Transverse colon (tissue), 4 donors: ENCODE results near the gene RAB25. TPM values are rescaled to one million over a fixed set of nuclear protein-coding genes. Genes with fewer than 3 reads are reported as not detected.

Source experiments
- DNase-seq: peaks from one replicate; pipeline ENCODE4 v3.0.0-alpha.2; 2019
- H3K27ac ChIP-seq, 4 donors: fragments of 200-600 bp; sonication (generic); 2 replicates each; pipeline ENCODE4 v1.5.1; 2016 to 2018; ENCODE audit warnings: inconsistent platforms in 4 of 4
- H3K27me3 ChIP-seq: fragments of 200-600 bp; sonication (generic); 2 replicates; pipeline ENCODE4 v1.5.1; 2017; ENCODE audit warnings: inconsistent platforms
- H3K36me3 ChIP-seq, 4 donors: fragments of 200-600 bp; sonication (generic); 2 replicates each; pipeline ENCODE4 v1.5.1; 2017 to 2019; ENCODE audit warnings: inconsistent platforms in 4 of 4
- H3K4me1 ChIP-seq, 4 donors: fragments of 200-600 bp; sonication (generic); 2 replicates each; pipeline ENCODE4 v1.5.1; 2017 to 2020; ENCODE audit warnings: inconsistent platforms in 4 of 4
- H3K4me3 ChIP-seq, 4 donors: fragments of 200-600 bp; sonication (generic); 1 replicate in 1 of 4; 2 replicates in 3 of 4; pipeline versions ENCODE4 v1.5.1 to v1.6.1; 2017 to 2019; ENCODE audit warnings: inconsistent platforms in 4 of 4
- H3K9me3 ChIP-seq, 2 donors: fragments of 200-600 bp; sonication (generic); 2 replicates each; pipeline ENCODE4 v1.5.1; 2017 to 2019; ENCODE audit warnings: inconsistent platforms in 2 of 2
- CTCF ChIP-seq, 5 experiments: fragments of 200-600 bp in 3 of 5; fragments of 450-650 bp in 2 of 5; sonication (generic) in 3 of 5; IDR thresholded peaks; 1 replicate in 2 of 5; 2 replicates in 3 of 5; pipeline ENCODE4 v1.5.1; 2016 to 2017; ENCODE audit warnings: antibody characterized with exemption in 5 of 5, inconsistent platforms in 3 of 5, mild to moderate bottlenecking in 2 of 5, moderate library complexity in 1 of 5
- EP300 ChIP-seq: sonication (generic); formaldehyde crosslinking; IDR thresholded peaks from one replicate; pipeline ENCODE4 v1.6.1; 2017; ENCODE audit warnings: antibody characterized with exemption, low read depth
- POLR2A ChIP-seq: fragments of 450-650 bp; IDR thresholded peaks from one replicate; pipeline ENCODE4 v1.6.1; 2016; ENCODE audit warnings: antibody characterized with exemption, mild to moderate bottlenecking, moderate library complexity
- POLR2AphosphoS5 ChIP-seq, 3 donors: sonication (generic); formaldehyde crosslinking; IDR thresholded peaks; one replicate each; pipeline ENCODE4 v1.6.1; 2016; ENCODE audit warnings: antibody characterized with exemption in 3 of 3
- WGBS, 2 donors: methylation state at CpG; one replicate each; pipeline ENCODE4 v1.1.5; 2018; ENCODE audit warnings: low coverage in 1 of 2; 5-methylcytosine and 5-hydroxymethylcytosine counted together
- in situ Hi-C, 4 donors: fragments of 200-750 bp; cut with MboI; loops; one replicate each; pipeline versions ENCODE4 v1.15.0 to v1.15.1; 2017; ENCODE audit warnings: low sequenced_read_pairs in 3 of 4, low pct_ligation_motif_present in 1 of 4, low pct_unique_long_range_greater_than_20kb in 1 of 4
- intact Hi-C: fragments of 100-400 bp; cut with DNase I; formaldehyde crosslinking; loops from one replicate; pipeline ENCODE4 v1.15.1; 2023; ENCODE audit warnings: low total_unique reads
- total RNA-seq, 4 donors: library from RNA; depleted of rRNA; stranded (reverse); fragments of >200 nt; gene quantifications; one replicate each; pipeline ENCODE4 v1.1.0, GENCODE V29; 2016

The RAB25 gene
- total RNA-seq, 4 donors from 2014 or later, result 140 to 213 (median 174) TPM

- Histone ChIP-seq H3K27me3 (no peaks in the 10 kb centered on the region), H3K27ac (peak overlapping the region; percentile 96 to 100 (median 98)), H3K9me3 (no peaks in the 10 kb centered on the region), H3K4me3 (no peak overlapping the region), H3K4me1 (peaks cover 0 to 44% (median 37%) of the 10 kb centered on the region in 4 donors), H3K36me3 (no peaks in the 10 kb centered on the region)
- 61 to 72% methylated on average over 2 to 4 of the region's 4 CpGs for WGBS, 2 donors
- in situ Hi-C loops (no loop called here), intact Hi-C loops (no loop called here)
- TF ChIP-seq POLR2AphosphoS5 (IDR thresholded peaks at IDR 0.05) (no peak), EP300 (no peak), POLR2A (no peak), CTCF (IDR thresholded peaks at IDR 0.05) (no peak)
- no peak for DNase-seq
Observed at GRCh38 chr1:156113282-156113950, 52.5 kb downstream of the RAB25 start.

GRCh38 chr1:156114101-156114918 is 53.4 kb downstream of the RAB25 start, which contains the start of gene LMNA:
Gene LMNA, plus strand, starts transcription at chr1:156114711. Its CDS starts 208 bp downstream, at chr1:156114919.
- Histone ChIP-seq H3K36me3 (no peaks in the 10 kb centered on the region), H3K9me3 (no peaks in the 10 kb centered on the region), H3K27me3 (no peaks in the 10 kb centered on the region), H3K4me1 (peaks cover 5 to 53% (median 46%) of the 10 kb centered on the region in 4 donors), H3K27ac (peak within 1 kb of the TSS; percentile 96 to 100 (median 98)), H3K4me3 (peak within 1 kb of the TSS; percentile 76 to 99 (median 84))
- in situ Hi-C loops (no loop called here), intact Hi-C loops (no loop called here)
- 2% methylated on average over 22 of the region's 37 CpGs; no CpG with 5 or more reads in 1 of the 2 donors for WGBS, 2 donors
- DNase-seq, result peak; percentile 94
- TF ChIP-seq POLR2A (peak; percentile 99), POLR2AphosphoS5 (IDR thresholded peaks at IDR 0.05) (peak; percentile 99 to 100 (median 99)), CTCF (IDR thresholded peaks at IDR 0.05) (no peak), EP300 (no peak)

GRCh38 chr1:156114919-156115513 is 54.1 kb downstream of the RAB25 start:
- 0% methylated on average over 47 of the region's 49 CpGs; no CpG with 5 or more reads in 1 of the 2 donors for WGBS, 2 donors
- peak in 1 of 3 donors; percentile 4 for TF ChIP-seq POLR2AphosphoS5 (IDR thresholded peaks at IDR 0.05)
- TF ChIP-seq POLR2A, result peak; percentile 66
- TF ChIP-seq EP300, result no peak
- TF ChIP-seq CTCF (IDR thresholded peaks at IDR 0.05), result peak in 1 of 5 experiments; percentile 2
- H3K4me1 ChIP-seq, result peaks cover 12 to 60% (median 53%) of the 10 kb centered on the region in 4 donors
- H3K36me3 ChIP-seq, result no peaks in the 10 kb centered on the region
- no peak for DNase-seq
- H3K4me3 ChIP-seq, result peak overlapping the region; percentile 76 to 99 (median 84)
- H3K27me3 ChIP-seq, result no peaks in the 10 kb centered on the region
- no peaks in the 10 kb centered on the region for H3K9me3 ChIP-seq
- intact Hi-C loops, result no loop called here
- H3K27ac ChIP-seq, result peak overlapping the region; percentile 96 to 100 (median 98)
- in situ Hi-C loops, result no loop called here
